ENCODE results near the gene NGEF.

NGEF gene

GRCh38 chr2:233042549-233042948 lies 29.5 kb upstream of the NGEF start:
- no peak for TF ChIP-seq CTCF (IDR thresholded peaks at IDR 0.05)
- H3K4me3 ChIP-seq: no peak overlapping the region

GRCh38 chr2:233041722-233042323 lies 28.8 kb upstream of the NGEF start:
- no peak overlapping the region for H3K4me3 ChIP-seq
- no peak for TF ChIP-seq CTCF (IDR thresholded peaks at IDR 0.05)
- no peak overlapping the region for H3K27ac ChIP-seq
- DNase-seq (ENCODE audit: low spot score): peak; percentile 50

More at GRCh38 chr2:233042549-233042948, 29.5 kb upstream of the NGEF start:
- DNase-seq (ENCODE audit: low spot score): peak; percentile 40
- no peak overlapping the region for H3K27ac ChIP-seq

GRCh38 chr2:233040571-233040970 lies 27.5 kb upstream of the NGEF start:
- TF ChIP-seq CTCF (IDR thresholded peaks at IDR 0.05): no peak
- peak; percentile 38 for DNase-seq (ENCODE audit: low spot score)
- Histone ChIP-seq H3K4me3 (no peak overlapping the region), H3K27ac (no peak overlapping the region)

GRCh38 chr2:233039846-233040530 lies 26.9 kb upstream of the NGEF start:
- peak overlapping the region in 1 of 2 donors; percentile 56 for H3K27ac ChIP-seq
- DNase-seq (ENCODE audit: low spot score): no peak
- H3K4me3 ChIP-seq: no peak overlapping the region
- TF ChIP-seq CTCF (IDR thresholded peaks at IDR 0.05): no peak

GRCh38 chr2:233039212-233039845 lies 26.3 kb upstream of the NGEF start:
- Histone ChIP-seq H3K4me3 (no peak overlapping the region), H3K27ac (peak overlapping the region in 1 of 2 donors; percentile 56)
- no peak for TF ChIP-seq CTCF (IDR thresholded peaks at IDR 0.05)
- no peak for DNase-seq (ENCODE audit: low spot score)

- DNase-seq (ENCODE audit: low spot score): no peak
- TF ChIP-seq CTCF (IDR thresholded peaks at IDR 0.05): no peak
- no peak overlapping the region for H3K4me3 ChIP-seq
- no peak overlapping the region for H3K27ac ChIP-seq
Observed at GRCh38 chr2:233037078-233037477, 24.0 kb upstream of the NGEF start.

Measured in coronary artery (tissue), 2 donors.